ENCODE data around the gene UBAP1. TPM values are rescaled to one million over a fixed set of nuclear protein-coding genes. Genes with fewer than 3 reads are reported as not detected.
A peak's percentile ranks its signal among the peaks of the same experiment; 100 is the strongest.
"Not testable (repeated sequence)": the region's sequence is repeated elsewhere in the genome, so short reads cannot be mapped to it uniquely, and the experiment has no call there.

UBAP1 gene
- total RNA-seq, 1 donor from 2014 or later = 37.6 TPM

DNA sequence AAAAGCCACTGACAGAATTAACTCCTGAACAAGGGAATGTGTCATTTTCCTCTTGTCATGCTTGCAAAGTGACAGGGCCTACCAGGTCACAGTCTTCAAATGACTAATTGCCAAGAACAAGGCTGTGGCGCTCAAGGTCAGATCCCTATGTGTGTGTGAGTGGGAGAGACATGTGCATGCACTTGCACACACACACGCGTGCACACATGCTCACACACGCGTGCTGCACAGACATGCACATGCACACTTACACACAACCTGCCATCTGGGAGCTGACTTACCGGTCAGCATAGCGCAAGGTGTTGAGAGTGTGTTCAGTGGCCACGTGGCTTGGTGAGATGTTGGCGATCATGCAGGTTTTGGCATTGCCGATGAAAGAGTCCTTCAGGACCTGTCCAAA lies 80.5 kb downstream of the UBAP1 start:
- TF ChIP-seq, protein P1, sequence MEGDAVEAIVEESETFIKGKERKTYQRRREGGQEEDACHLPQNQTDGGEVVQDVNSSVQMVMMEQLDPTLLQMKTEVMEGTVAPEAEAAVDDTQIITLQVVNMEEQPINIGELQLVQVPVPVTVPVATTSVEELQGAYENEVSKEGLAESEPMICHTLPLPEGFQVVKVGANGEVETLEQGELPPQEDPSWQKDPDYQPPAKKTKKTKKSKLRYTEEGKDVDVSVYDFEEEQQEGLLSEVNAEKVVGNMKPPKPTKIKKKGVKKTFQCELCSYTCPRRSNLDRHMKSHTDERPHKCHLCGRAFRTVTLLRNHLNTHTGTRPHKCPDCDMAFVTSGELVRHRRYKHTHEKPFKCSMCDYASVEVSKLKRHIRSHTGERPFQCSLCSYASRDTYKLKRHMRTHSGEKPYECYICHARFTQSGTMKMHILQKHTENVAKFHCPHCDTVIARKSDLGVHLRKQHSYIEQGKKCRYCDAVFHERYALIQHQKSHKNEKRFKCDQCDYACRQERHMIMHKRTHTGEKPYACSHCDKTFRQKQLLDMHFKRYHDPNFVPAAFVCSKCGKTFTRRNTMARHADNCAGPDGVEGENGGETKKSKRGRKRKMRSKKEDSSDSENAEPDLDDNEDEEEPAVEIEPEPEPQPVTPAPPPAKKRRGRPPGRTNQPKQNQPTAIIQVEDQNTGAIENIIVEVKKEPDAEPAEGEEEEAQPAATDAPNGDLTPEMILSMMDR (IDR thresholded peaks at IDR 0.05; ENCODE audit: borderline replicate concordance) = no peak
- H3K4me3 ChIP-seq = no peak overlapping the region
- peaks cover 52% of the 10 kb centered on the region for H3K4me1 ChIP-seq
- peak overlapping the region; percentile 36 for H3K27ac ChIP-seq (replicated peaks)
- no peak for DNase-seq
- no peaks in the 10 kb centered on the region for H3K9me3 ChIP-seq (replicated peaks)
- no peaks in the 10 kb centered on the region for H3K36me3 ChIP-seq
- intact Hi-C loops (cut with micrococcal nuclease) = loop anchor here (10.0 kb wide), 1 partner anchor 135 kb away; the partner anchor contains the start of gene DCAF12
- H3K27me3 ChIP-seq (ENCODE audit: low read depth) = no peaks in the 10 kb centered on the region

DNA sequence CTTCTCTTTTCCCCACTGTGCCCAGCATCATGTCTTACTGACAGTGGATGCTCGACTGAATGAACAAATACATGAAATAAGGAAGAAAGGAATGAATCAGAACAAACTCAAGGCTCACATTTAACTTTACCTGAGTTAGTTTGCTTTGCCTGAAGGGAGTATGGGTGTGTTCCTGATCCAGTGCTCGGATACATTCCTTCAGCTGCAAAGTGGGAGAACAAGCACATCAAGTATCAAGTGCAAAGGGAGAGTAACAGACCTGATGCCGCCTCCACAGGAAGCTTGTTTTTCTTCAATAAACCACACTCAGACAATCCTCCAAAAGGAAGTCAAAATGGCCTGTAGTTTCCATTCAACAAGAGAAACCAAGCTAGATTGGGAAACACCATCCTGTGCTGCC lies 84.1 kb downstream of the UBAP1 start:
- intact Hi-C loops (cut with micrococcal nuclease) = no loop called here
- no peak for DNase-seq
- H3K27me3 ChIP-seq (ENCODE audit: low read depth) = no peaks in the 10 kb centered on the region

DNA sequence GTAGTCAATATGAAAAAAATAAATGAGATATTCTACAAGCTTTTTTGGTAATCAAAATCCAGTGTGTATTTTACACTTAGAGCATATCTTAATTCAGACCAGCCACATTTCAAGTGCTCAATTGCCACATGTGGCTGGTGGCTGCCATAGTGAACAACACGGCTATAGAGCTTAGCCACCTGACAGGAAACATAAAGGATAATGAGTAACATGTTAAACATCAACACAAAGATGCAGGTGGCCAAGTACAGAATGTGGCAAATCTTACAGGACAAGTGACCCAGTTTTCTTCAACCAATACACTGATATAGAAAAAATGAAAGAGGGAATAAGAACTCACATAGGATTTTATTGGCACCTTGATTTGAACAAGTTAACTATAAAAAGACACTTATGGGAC lies 88.8 kb downstream of the UBAP1 start:
- intact Hi-C loops (cut with micrococcal nuclease) = no loop called here
- no peak for DNase-seq
- Histone ChIP-seq H3K9me3 (replicated peaks) (no peaks in the 10 kb centered on the region), H3K36me3 (no peaks in the 10 kb centered on the region), H3K4me1 (peaks cover 13% of the 10 kb centered on the region), H3K4me3 (no peak overlapping the region), H3K27me3 (ENCODE audit: low read depth) (no peaks in the 10 kb centered on the region), H3K27ac (replicated peaks) (no peak overlapping the region)
- TF ChIP-seq, protein P1 (IDR thresholded peaks at IDR 0.05; ENCODE audit: borderline replicate concordance) = no peak

More for the DNA sequence above, 84.1 kb downstream of the UBAP1 start:
- TF ChIP-seq, protein P1 (IDR thresholded peaks at IDR 0.05; ENCODE audit: borderline replicate concordance) = no peak
- Histone ChIP-seq H3K9me3 (replicated peaks) (no peaks in the 10 kb centered on the region), H3K4me3 (no peak overlapping the region), H3K36me3 (no peaks in the 10 kb centered on the region), H3K4me1 (peaks cover 15% of the 10 kb centered on the region), H3K27ac (replicated peaks) (no peak overlapping the region)

DNA sequence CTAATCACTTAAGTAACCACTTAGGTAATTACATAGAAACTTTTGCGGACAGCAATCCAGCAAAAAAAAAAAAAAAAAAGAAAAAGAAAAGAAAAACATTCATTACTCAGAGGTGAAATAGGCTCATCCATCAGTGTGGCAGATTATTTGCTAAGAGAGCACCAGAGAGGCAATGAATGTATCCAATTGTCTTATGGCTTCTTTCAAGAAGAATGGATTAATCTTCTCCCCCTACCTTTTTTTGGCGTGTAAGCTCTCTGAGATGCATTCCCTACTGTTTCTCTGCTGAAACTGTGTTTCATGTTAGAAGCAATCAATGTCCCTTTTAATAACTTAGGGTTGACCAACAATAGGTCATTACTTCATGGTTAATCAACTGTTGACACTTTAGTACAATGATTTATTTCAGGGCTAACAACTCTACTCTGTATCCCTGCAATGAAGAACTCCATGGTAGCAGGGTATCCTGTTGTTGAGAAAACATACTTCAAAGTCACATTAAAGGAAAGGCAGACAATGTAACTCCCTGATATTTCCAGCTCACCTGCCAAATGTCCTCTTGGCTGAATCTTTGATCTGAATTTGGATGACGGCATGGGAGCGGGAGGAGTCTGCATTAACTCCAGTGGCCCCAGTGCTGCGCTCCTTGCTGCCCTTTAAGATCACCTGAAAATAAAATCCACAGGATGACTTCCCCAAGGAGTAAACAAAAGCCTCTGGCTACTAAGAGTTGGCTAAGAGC lies 92.6 kb downstream of the UBAP1 start:
- Histone ChIP-seq H3K9me3 (replicated peaks) (no peaks in the 10 kb centered on the region), H3K4me3 (no peak overlapping the region), H3K27ac (replicated peaks) (no peak overlapping the region), H3K36me3 (no peaks in the 10 kb centered on the region), H3K4me1 (peaks cover 13% of the 10 kb centered on the region), H3K27me3 (ENCODE audit: low read depth) (no peaks in the 10 kb centered on the region)
- no peak for DNase-seq
- intact Hi-C loops (cut with micrococcal nuclease) = no loop called here
- TF ChIP-seq, protein P1 (IDR thresholded peaks at IDR 0.05; ENCODE audit: borderline replicate concordance) = no peak

DNA sequence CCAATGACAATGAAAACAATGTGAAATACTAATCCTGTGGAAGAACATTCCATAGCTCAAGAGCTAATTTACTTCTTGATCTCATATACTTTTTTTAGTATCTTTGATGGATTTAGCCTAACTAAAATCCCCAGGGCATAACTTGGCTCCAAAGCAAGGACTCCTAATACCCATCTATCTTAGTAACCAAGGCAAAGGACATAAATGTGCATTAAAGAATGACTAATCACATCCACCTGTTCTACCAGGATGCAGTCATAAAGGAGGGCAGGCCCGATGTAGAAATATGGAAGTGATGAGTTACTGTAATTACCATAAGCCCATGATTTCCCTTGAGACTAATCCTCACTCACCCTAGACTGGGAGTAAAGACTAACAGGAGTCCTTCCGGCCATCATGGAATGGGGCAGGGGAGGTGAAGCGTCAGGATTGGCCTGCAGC lies 93.3 kb downstream of the UBAP1 start:
- DNase-seq = no peak
- H3K4me1 ChIP-seq = peaks cover 13% of the 10 kb centered on the region
- no peaks in the 10 kb centered on the region for H3K27me3 ChIP-seq (ENCODE audit: low read depth)
- intact Hi-C loops (cut with micrococcal nuclease) = no loop called here
- TF ChIP-seq, protein P1 (IDR thresholded peaks at IDR 0.05; ENCODE audit: borderline replicate concordance) = no peak
- no peaks in the 10 kb centered on the region for H3K36me3 ChIP-seq
- no peak overlapping the region for H3K4me3 ChIP-seq
- H3K27ac ChIP-seq (replicated peaks) = no peak overlapping the region
- H3K9me3 ChIP-seq (replicated peaks) = no peaks in the 10 kb centered on the region

DNA sequence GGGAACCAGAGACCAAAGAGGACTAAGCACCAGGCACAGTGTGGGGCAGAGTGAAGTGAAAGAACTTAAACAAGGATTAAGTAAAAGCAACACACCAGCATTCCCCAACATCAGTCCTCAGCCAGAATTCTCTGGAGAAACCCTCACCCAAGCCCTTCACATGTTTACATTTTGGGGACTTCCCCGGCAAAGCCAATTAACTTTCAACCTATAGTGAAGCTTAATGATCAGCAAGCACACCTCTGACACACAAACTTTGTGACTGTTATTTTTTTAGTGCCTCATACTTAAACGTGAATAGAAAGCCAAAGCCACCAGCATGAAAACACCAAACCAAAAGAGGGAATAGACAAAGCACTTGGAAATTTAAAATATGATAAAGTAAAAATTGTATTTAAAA lies 94.7 kb downstream of the UBAP1 start:
- H3K27ac ChIP-seq (replicated peaks); H3K9me3 ChIP-seq (replicated peaks); H3K4me3 ChIP-seq; H3K36me3 ChIP-seq; DNase-seq; intact Hi-C loops (cut with micrococcal nuclease); H3K27me3 ChIP-seq (ENCODE audit: low read depth): not testable (repeated sequence)
- peaks cover 13% of the 10 kb centered on the region for H3K4me1 ChIP-seq

All from left ventricle myocardium inferior (tissue), 1 donor.